T-cell (primary cell): ENCODE data around the gene RXRA. TPM values are rescaled to one million over a fixed set of nuclear protein-coding genes. Genes with fewer than 3 reads are reported as not detected.

Experiments
- ATAC-seq, 4 experiments: fragments of 200-7000 bp in 3 of 4; fragments of 150-1000 bp in 1 of 4; cut with Tn5 transposase; replicated peaks in 1 of 4; 1 replicate in 3 of 4; 2 replicates in 1 of 4; pipeline ENCODE4 v1.10.0; 2021; ENCODE audit warnings: moderate library complexity in 3 of 4, mild to moderate bottlenecking in 2 of 4, moderate number of reproducible peaks in 1 of 4
- CTCF ChIA-PET, 2 donors: fragments of 300-600 bp; sonication (Branson Sonifier 250); formaldehyde crosslinking; loops; one replicate each; lab custom pipeline; 2022; ENCODE audit warnings: antibody characterized with exemption in 2 of 2; lab: Charles Lee
- POLR2A ChIA-PET, 2 donors: fragments of 300-600 bp; sonication (Branson Sonifier 250); formaldehyde crosslinking; loops; one replicate each; lab custom pipeline; 2022; ENCODE audit warnings: antibody characterized with exemption in 2 of 2; lab: Charles Lee
- DNase-seq, 35 experiments: peaks; one replicate each; pipeline versions ENCODE4 v3.0.0 to v3.0.0-alpha.2; 2013 to 2023
- H3K27ac ChIP-seq: one replicate; pipeline ENCODE4 v1.5.1; 2013; ENCODE audit warnings: low read length
- H3K27me3 ChIP-seq, 2 experiments: replicated peaks in 1 of 2; 1 replicate in 1 of 2; 2 replicates in 1 of 2; pipeline versions ENCODE4 v1.6.1 to v1.7.0; 2013; ENCODE audit warnings: low read length in 1 of 2, mixed read lengths in 1 of 2; ENCODE audit not compliant: control insufficient read depth in 2 of 2, insufficient read depth in 2 of 2; ENCODE audit errors: extremely low read depth in 1 of 2
- H3K36me3 ChIP-seq, 2 donors: 1 replicate in 1 of 2; 2 replicates in 1 of 2; pipeline versions ENCODE4 v1.6.1 to v1.7.0; 2013; ENCODE audit warnings: low read length in 1 of 2; ENCODE audit not compliant: control insufficient read depth in 2 of 2, insufficient read depth in 1 of 2; ENCODE audit errors: extremely low read depth in 1 of 2
- H3K4me1 ChIP-seq, 2 experiments: 1 replicate in 1 of 2; 2 replicates in 1 of 2; pipeline versions ENCODE4 v1.6.1 to v1.7.0; 2013; ENCODE audit warnings: low read length in 2 of 2, mixed read lengths in 1 of 2; ENCODE audit not compliant: insufficient read depth in 2 of 2, control insufficient read depth in 1 of 2; ENCODE audit errors: extremely low read depth in 1 of 2
- H3K4me3 ChIP-seq, 2 donors: 1 replicate in 1 of 2; 2 replicates in 1 of 2; pipeline versions ENCODE4 v1.5.1 to v1.7.0; 2013; ENCODE audit warnings: mild to moderate bottlenecking in 2 of 2, low read length in 1 of 2, moderate library complexity in 1 of 2; ENCODE audit not compliant: control insufficient read depth in 1 of 2; ENCODE audit errors: extremely low read depth in 1 of 2
- H3K9me3 ChIP-seq: 2 replicates; pipeline ENCODE4 v1.7.0; 2013
- H3K27ac Mint-ChIP-seq, 2 donors: one replicate each; pipeline ENCODE4 v1.8.0; 2020 to 2021; ENCODE audit warnings: mild to moderate bottlenecking in 2 of 2, mixed read lengths in 2 of 2
- H3K27me3 Mint-ChIP-seq, 2 donors: one replicate each; pipeline ENCODE4 v1.8.0; 2021 to 2022; ENCODE audit warnings: mixed read lengths in 2 of 2
- H3K36me3 Mint-ChIP-seq: one replicate; pipeline ENCODE4 v1.8.0; 2021; ENCODE audit warnings: mixed read lengths
- H3K4me1 Mint-ChIP-seq, 3 donors: one replicate each; pipeline ENCODE4 v1.8.0; 2020 to 2022; ENCODE audit warnings: mixed read lengths in 3 of 3, mild to moderate bottlenecking in 1 of 3
- H3K4me3 Mint-ChIP-seq, 3 donors: one replicate each; pipeline ENCODE4 v1.8.0; 2020 to 2022; ENCODE audit warnings: mild to moderate bottlenecking in 3 of 3, mixed read lengths in 3 of 3, moderate library complexity in 3 of 3
- H3K9me3 Mint-ChIP-seq, 3 donors: one replicate each; pipeline ENCODE4 v1.8.0; 2020 to 2022; ENCODE audit warnings: mixed read lengths in 3 of 3
- WGBS: methylation state at CpG from one replicate; pipeline ENCODE4 v1.1.5; 2013; ENCODE audit warnings: missing lambda C conversion rate; ENCODE audit not compliant: insufficient coverage; 5-methylcytosine and 5-hydroxymethylcytosine counted together
- total RNA-seq, 35 experiments: library from RNA in 6 of 35; stranded (reverse) in 6 of 35; fragments of 120-200 nt in 1 of 35; gene quantifications; one replicate each; pipeline versions ENCODE4 v1.2.1 to v1.2.4 and lab custom pipeline; 2013 to 2026

Gene RXRA
- total RNA-seq, 5 donors from 2014 or later (not counting 1 experiment from before 2014, with no cell fraction given) = 5.6 to 17.7 (median 14.5) TPM

- Mint-ChIP-seq H3K4me3 (no peak overlapping the region), H3K36me3 (no peaks in the 10 kb centered on the region), H3K9me3 (no peaks in the 10 kb centered on the region), H3K27me3 (no peaks in the 10 kb centered on the region), H3K27ac (no peak overlapping the region), H3K4me1 (peaks cover 6 to 8% (median 6%) of the 10 kb centered on the region in 3 donors)
- CTCF ChIA-PET = no interaction called here
- 89% methylated on average over 16 of the region's 19 CpGs for WGBS
- peaks cover 2 to 9% of the 10 kb centered on the region in 2 donors for H3K36me3 ChIP-seq
- ATAC-seq (no peak), DNase-seq (no peak)
- H3K27ac ChIP-seq = no peak overlapping the region
- H3K4me1 ChIP-seq = peaks cover 0 to 12% of the 10 kb centered on the region in 2 experiments
- H3K9me3 ChIP-seq = no peaks in the 10 kb centered on the region
- no peak overlapping the region for H3K4me3 ChIP-seq
- POLR2A ChIA-PET = no interaction called here
- no peaks in the 10 kb centered on the region for H3K27me3 ChIP-seq
These were observed 90.2 kb downstream of the RXRA start for GRCh38 chr9:134416385-134417015.

GRCh38 chr9:134418354-134418753, 92.1 kb downstream of the RXRA start:
- 96% methylated on average over 7 of the region's 8 CpGs for WGBS
- Histone ChIP-seq H3K9me3 (no peaks in the 10 kb centered on the region), H3K4me1 (no peaks in the 10 kb centered on the region), H3K4me3 (no peak overlapping the region), H3K36me3 (peaks cover 2 to 9% of the 10 kb centered on the region in 2 donors), H3K27ac (no peak overlapping the region), H3K27me3 (no peaks in the 10 kb centered on the region)
- no peaks in the 10 kb centered on the region for H3K9me3 Mint-ChIP-seq
- no peaks in the 10 kb centered on the region for H3K27me3 Mint-ChIP-seq
- H3K4me3 Mint-ChIP-seq = no peak overlapping the region
- H3K27ac Mint-ChIP-seq = no peak overlapping the region
- DNase-seq (no peak), ATAC-seq (no peak)
- H3K4me1 Mint-ChIP-seq = peaks cover 0 to 2% (median 0%) of the 10 kb centered on the region in 3 donors
- POLR2A ChIA-PET = no interaction called here
- CTCF ChIA-PET = no interaction called here
- H3K36me3 Mint-ChIP-seq = no peaks in the 10 kb centered on the region

- no peak for ATAC-seq
- CTCF ChIA-PET = no interaction called here
These were observed 92.9 kb downstream of the RXRA start for GRCh38 chr9:134419000-134419683.

GRCh38 chr9:134419684-134420076, 93.4 kb downstream of the RXRA start:
- Mint-ChIP-seq H3K9me3 (no peaks in the 10 kb centered on the region), H3K27me3 (no peaks in the 10 kb centered on the region), H3K4me3 (no peak overlapping the region), H3K27ac (no peak overlapping the region), H3K36me3 (no peaks in the 10 kb centered on the region), H3K4me1 (no peaks in the 10 kb centered on the region)
- 87% methylated on average over 8 of the region's 10 CpGs for WGBS
- Histone ChIP-seq H3K9me3 (no peaks in the 10 kb centered on the region), H3K36me3 (peaks cover 5 to 6% of the 10 kb centered on the region in 2 donors), H3K27ac (no peak overlapping the region), H3K4me1 (no peaks in the 10 kb centered on the region), H3K27me3 (no peaks in the 10 kb centered on the region), H3K4me3 (no peak overlapping the region)
- ATAC-seq (peak in 1 of 4 experiments; percentile 28), DNase-seq (no peak)
- CTCF ChIA-PET = no interaction called here
- POLR2A ChIA-PET = no interaction called here

More at GRCh38 chr9:134419000-134419683, 92.9 kb downstream of the RXRA start:
- H3K4me3 ChIP-seq = no peak overlapping the region
- POLR2A ChIA-PET = no interaction called here
- no peaks in the 10 kb centered on the region for H3K36me3 Mint-ChIP-seq
- H3K27me3 ChIP-seq = no peaks in the 10 kb centered on the region
- peaks cover 5 to 7% of the 10 kb centered on the region in 2 donors for H3K36me3 ChIP-seq
- no peak for DNase-seq
- no peaks in the 10 kb centered on the region for H3K4me1 Mint-ChIP-seq
- H3K27ac Mint-ChIP-seq = no peak overlapping the region
- H3K9me3 ChIP-seq = no peaks in the 10 kb centered on the region
- H3K4me3 Mint-ChIP-seq = no peak overlapping the region
- no peaks in the 10 kb centered on the region for H3K27me3 Mint-ChIP-seq
- H3K4me1 ChIP-seq = no peaks in the 10 kb centered on the region
- H3K27ac ChIP-seq = no peak overlapping the region
- H3K9me3 Mint-ChIP-seq = no peaks in the 10 kb centered on the region
- WGBS = 97% methylated on average over 15 of the region's 23 CpGs

- Histone ChIP-seq H3K27ac (no peak overlapping the region), H3K36me3 (peaks cover 5 to 8% of the 10 kb centered on the region in 2 donors), H3K4me3 (no peak overlapping the region), H3K9me3 (no peaks in the 10 kb centered on the region), H3K27me3 (no peaks in the 10 kb centered on the region), H3K4me1 (no peaks in the 10 kb centered on the region)
- 99% methylated on average over 12 of the region's 18 CpGs for WGBS
- Mint-ChIP-seq H3K4me1 (no peaks in the 10 kb centered on the region), H3K4me3 (no peak overlapping the region), H3K9me3 (no peaks in the 10 kb centered on the region), H3K27ac (no peak overlapping the region), H3K27me3 (no peaks in the 10 kb centered on the region), H3K36me3 (no peaks in the 10 kb centered on the region)
- ChIA-PET POLR2A (no interaction called here), CTCF (no interaction called here)
- ATAC-seq (no peak), DNase-seq (no peak)
These were observed 94.1 kb downstream of the RXRA start for GRCh38 chr9:134420281-134420845.

GRCh38 chr9:134420974-134421432, 94.7 kb downstream of the RXRA start:
- ATAC-seq (no peak), DNase-seq (no peak)
- Mint-ChIP-seq H3K27me3 (no peaks in the 10 kb centered on the region), H3K9me3 (no peaks in the 10 kb centered on the region), H3K36me3 (no peaks in the 10 kb centered on the region), H3K27ac (no peak overlapping the region), H3K4me1 (no peaks in the 10 kb centered on the region), H3K4me3 (no peak overlapping the region)
- H3K4me1 ChIP-seq = no peaks in the 10 kb centered on the region
- peaks cover 5 to 8% of the 10 kb centered on the region in 2 donors for H3K36me3 ChIP-seq
- H3K9me3 ChIP-seq = no peaks in the 10 kb centered on the region
- POLR2A ChIA-PET = no interaction called here
- no peaks in the 10 kb centered on the region for H3K27me3 ChIP-seq
- H3K27ac ChIP-seq = no peak overlapping the region
- H3K4me3 ChIP-seq = no peak overlapping the region
- 84% methylated on average over 10 of the region's 10 CpGs for WGBS
- CTCF ChIA-PET = no interaction called here
